A673 (cell line): ENCODE measurements around the gene LBH. TPM values are rescaled to one million over a fixed set of nuclear protein-coding genes. Genes with fewer than 3 reads are reported as not detected.

Source experiments
- BruUV-seq: library from RNA; stranded (reverse); fragments of 400-500 nt; replicated peaks from 2 replicates; lab custom pipeline; 2021; lab: Mats Ljungman, UMichigan
- CTCF ChIA-PET: fragments of 300-600 bp; sonication (Branson Sonifier 250); formaldehyde crosslinking; loops from one replicate; lab custom pipeline; 2022; ENCODE audit warnings: antibody characterized with exemption; lab: Charles Lee
- POLR2A ChIA-PET: fragments of 300-600 bp; sonication (Branson Sonifier 250); formaldehyde crosslinking; loops from one replicate; lab custom pipeline; 2022; ENCODE audit warnings: antibody characterized with exemption; ENCODE audit not compliant: low non-redundant PET; lab: Charles Lee
- DNase-seq: peaks from one replicate; pipeline ENCODE4 v3.0.0-alpha.2; 2015; ENCODE audit warnings: low spot score
- H3K27ac ChIP-seq: fragments of 200-600 bp; sonication (generic); 2 replicates; pipeline ENCODE4 v1.5.1; 2016; ENCODE audit warnings: mixed run types, low read depth, mild to moderate bottlenecking, mixed read lengths, antibody characterized with exemption, low read length; ENCODE audit not compliant: poor library complexity, severe bottlenecking
- H3K27me3 ChIP-seq: fragments of 200-600 bp; sonication (generic); replicated peaks from 2 replicates; pipeline ENCODE4 v1.6.1; 2017; ENCODE audit warnings: mixed run types, low read depth, mild to moderate bottlenecking, mixed read lengths, antibody characterized with exemption, low read length; ENCODE audit not compliant: insufficient read depth, poor library complexity
- H3K36me3 ChIP-seq: fragments of 200-600 bp; sonication (generic); 2 replicates; pipeline ENCODE4 v1.6.1; 2016; ENCODE audit warnings: mixed run types, mild to moderate bottlenecking, mixed read lengths, antibody characterized with exemption, low read length; ENCODE audit not compliant: insufficient read depth, poor library complexity, severe bottlenecking
- H3K4me1 ChIP-seq: fragments of 200-600 bp; sonication (generic); 2 replicates; pipeline ENCODE4 v1.6.1; 2017; ENCODE audit warnings: mixed run types, mild to moderate bottlenecking, mixed read lengths, antibody characterized with exemption, low read length; ENCODE audit not compliant: insufficient read depth, poor library complexity, severe bottlenecking
- H3K4me3 ChIP-seq: fragments of 200-600 bp; sonication (generic); 2 replicates; pipeline ENCODE4 v1.5.1; 2016; ENCODE audit warnings: low read depth, mixed run types, mild to moderate bottlenecking, mixed read lengths, low read length; ENCODE audit not compliant: poor library complexity, severe bottlenecking
- H3K9me3 ChIP-seq: fragments of 200-600 bp; sonication (generic); 2 replicates; pipeline ENCODE4 v1.6.1; 2016; ENCODE audit warnings: mixed run types, low read depth, mild to moderate bottlenecking, mixed read lengths, antibody characterized with exemption, low read length; ENCODE audit not compliant: poor library complexity, severe bottlenecking
- CTCF ChIP-seq: fragments of 300-800, 200-600 bp; sonication (generic); conservative IDR thresholded peaks from 2 replicates; pipeline ENCODE4 v1.5.1; 2017; ENCODE audit warnings: low read depth, mild to moderate bottlenecking, antibody characterized with exemption, low read length, moderate library complexity, mixed read lengths
- EZH2 ChIP-seq: fragments of 200-600 bp; sonication (generic); IDR thresholded peaks from 2 replicates; pipeline ENCODE4 v1.6.1; 2017; ENCODE audit warnings: borderline replicate concordance, low read depth, mild to moderate bottlenecking, mixed read lengths, antibody characterized with exemption, low read length; ENCODE audit not compliant: poor library complexity, severe bottlenecking
- intact Hi-C: fragments of 100-400 bp; cut with micrococcal nuclease; formaldehyde crosslinking; loops from one replicate; pipeline ENCODE4 v1.10.0; 2022; ENCODE audit not compliant: unreplicated experiment
- total RNA-seq: library from RNA; stranded (reverse); gene quantifications from 2 replicates; pipeline ENCODE4 v1.2.3, GENCODE V29; 2021

The LBH gene
- total RNA-seq, 1 experiment from 2014 or later, result 140 TPM

DNA sequence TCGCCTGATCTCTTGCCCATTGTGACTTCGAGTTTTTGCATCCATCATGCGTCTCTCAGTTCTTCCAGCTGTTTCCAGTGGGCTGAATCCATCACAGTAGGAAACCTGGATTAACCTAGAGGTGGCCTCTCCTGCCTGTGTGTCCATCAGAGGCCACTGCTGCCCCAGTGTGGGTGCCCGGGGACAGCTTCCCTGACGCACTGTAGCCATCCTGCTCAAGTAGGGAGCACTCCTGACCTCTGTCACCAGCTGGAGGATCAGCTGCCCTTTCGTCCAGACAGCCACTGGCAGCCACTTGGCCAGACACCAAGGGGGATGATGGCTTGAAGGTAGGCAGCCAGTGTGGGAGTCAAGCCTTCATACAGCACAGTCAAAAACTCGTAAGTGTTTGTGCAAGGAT lies 36.9 kb upstream of the LBH start:
- no peaks in the 10 kb centered on the region for H3K36me3 ChIP-seq
- no TSS peak for BruUV-seq
- DNase-seq, result no peak
- no peaks in the 10 kb centered on the region for H3K9me3 ChIP-seq
- H3K4me1 ChIP-seq, result no peaks in the 10 kb centered on the region
- no peak overlapping the region for H3K4me3 ChIP-seq
- POLR2A ChIA-PET, result no interaction called here
- TF ChIP-seq EZH2 (no peak), CTCF (no peak)
- intact Hi-C loops, result no loop called here
- H3K27me3 ChIP-seq, result no peaks in the 10 kb centered on the region
- no peak overlapping the region for H3K27ac ChIP-seq
- CTCF ChIA-PET, result no interaction called here

DNA sequence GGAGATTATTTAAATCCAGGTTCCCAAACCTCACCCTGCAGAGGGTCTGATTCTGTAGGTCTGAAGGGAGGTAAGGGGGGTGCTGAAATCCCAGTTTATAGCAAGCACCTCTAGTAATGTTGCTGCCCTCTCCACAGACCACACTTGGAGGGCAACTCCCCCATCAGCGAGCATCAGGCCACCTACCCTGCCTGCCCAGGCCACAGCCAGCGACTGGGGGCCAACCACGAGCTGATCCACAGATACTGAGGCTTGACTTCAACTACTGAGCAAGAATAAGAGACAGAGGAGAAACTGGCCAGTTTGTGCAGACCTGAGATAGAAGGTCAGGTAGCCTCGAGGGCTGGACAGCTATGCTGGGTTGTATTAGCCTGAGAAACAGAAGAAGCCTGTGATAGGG lies 36.3 kb upstream of the LBH start:
- H3K4me1 ChIP-seq, result no peaks in the 10 kb centered on the region
- ChIA-PET CTCF (interaction anchor here (0.6 kb wide), 1 partner anchor 30 kb away, joined by 4 read pairs; no protein-coding TSS in a partner anchor), POLR2A (no interaction called here)
- H3K36me3 ChIP-seq, result no peaks in the 10 kb centered on the region
- BruUV-seq, result no TSS peak
- TF ChIP-seq CTCF (no peak), EZH2 (no peak)
- no peak overlapping the region for H3K27ac ChIP-seq
- intact Hi-C loops, result no loop called here
- no peak for DNase-seq
- H3K27me3 ChIP-seq, result no peaks in the 10 kb centered on the region
- no peak overlapping the region for H3K4me3 ChIP-seq
- no peaks in the 10 kb centered on the region for H3K9me3 ChIP-seq

GRCh38 chr2:30197570-30198192 lies 33.7 kb upstream of the LBH start:
- Histone ChIP-seq H3K27ac (no peak overlapping the region), H3K9me3 (no peaks in the 10 kb centered on the region), H3K36me3 (no peaks in the 10 kb centered on the region), H3K4me3 (no peak overlapping the region), H3K27me3 (no peaks in the 10 kb centered on the region), H3K4me1 (no peaks in the 10 kb centered on the region)
- DNase-seq, result no peak
- no TSS peak for BruUV-seq
- ChIA-PET POLR2A (no interaction called here), CTCF (interaction anchor here (0.6 kb wide), 1 partner anchor 15 kb away, joined by 3 read pairs; no protein-coding TSS in a partner anchor)
- intact Hi-C loops, result no loop called here
- no peak for TF ChIP-seq EZH2
- TF ChIP-seq CTCF, result no peak
